Mesenchymal stem cell (in vitro differentiated cells and primary cell): Measurements from ENCODE around the gene ANKS1B.

ENCODE experiments used
- DNase-seq: peaks from one replicate; pipeline ENCODE4 v3.0.0-alpha.2; 2013
- H2AFZ ChIP-seq: one replicate; pipeline ENCODE4 v1.6.1; 2013; ENCODE audit warnings: low read depth, mild to moderate bottlenecking, control low read depth, inconsistent platforms, low read length, moderate library complexity
- H2AK5ac ChIP-seq: 2 replicates; pipeline ENCODE4 v1.6.1; 2013; ENCODE audit warnings: low read length, moderate library complexity, mild to moderate bottlenecking, inconsistent platforms; ENCODE audit not compliant: severe bottlenecking
- H2BK120ac ChIP-seq: one replicate; pipeline ENCODE4 v1.6.1; 2013; ENCODE audit warnings: low read depth, mild to moderate bottlenecking, inconsistent platforms, low read length, moderate library complexity
- H2BK12ac ChIP-seq, 2 experiments: one replicate each; pipeline ENCODE4 v1.6.1; 2013; ENCODE audit warnings: inconsistent platforms in 2 of 2, low read length in 2 of 2, mild to moderate bottlenecking in 2 of 2, moderate library complexity in 2 of 2, control low read depth in 1 of 2
- H2BK15ac ChIP-seq: one replicate; pipeline ENCODE4 v1.6.1; 2013; ENCODE audit warnings: mild to moderate bottlenecking, low read depth, inconsistent platforms; ENCODE audit not compliant: poor library complexity, severe bottlenecking
- H2BK5ac ChIP-seq: 2 replicates; pipeline ENCODE4 v1.6.1; 2013; ENCODE audit warnings: low read depth, mild to moderate bottlenecking, low read length, control low read depth, inconsistent platforms; ENCODE audit not compliant: poor library complexity, severe bottlenecking
- H3K14ac ChIP-seq, 2 experiments: one replicate each; pipeline ENCODE4 v1.6.1; 2013; ENCODE audit warnings: inconsistent platforms in 2 of 2, low read length in 2 of 2, control low read depth in 1 of 2, mild to moderate bottlenecking in 1 of 2, moderate library complexity in 1 of 2
- H3K18ac ChIP-seq, 2 experiments: one replicate each; pipeline ENCODE4 v1.6.1; 2013; ENCODE audit warnings: inconsistent platforms in 2 of 2, low read length in 2 of 2, control low read depth in 1 of 2, low read depth in 1 of 2, mild to moderate bottlenecking in 1 of 2
- H3K23ac ChIP-seq, 2 experiments: one replicate each; pipeline ENCODE4 v1.6.1; 2013; ENCODE audit warnings: inconsistent platforms in 2 of 2, low read length in 2 of 2, mild to moderate bottlenecking in 2 of 2, moderate library complexity in 2 of 2, control low read depth in 1 of 2
- H3K27ac ChIP-seq: 2 replicates; pipeline ENCODE4 v1.5.1; 2013; ENCODE audit warnings: mild to moderate bottlenecking, moderate library complexity, low read length, control low read depth, inconsistent platforms; ENCODE audit not compliant: poor library complexity, severe bottlenecking
- H3K27me3 ChIP-seq, 2 experiments: 2 replicates each; pipeline versions ENCODE4 v1.6.1 to v1.7.0; 2013; ENCODE audit warnings: low read length in 2 of 2, mild to moderate bottlenecking in 2 of 2, moderate library complexity in 2 of 2, control low read depth in 1 of 2, inconsistent platforms in 1 of 2; ENCODE audit not compliant: control insufficient read depth in 1 of 2, insufficient read depth in 1 of 2
- H3K36me3 ChIP-seq, 2 experiments: 2 replicates each; pipeline versions ENCODE4 v1.6.1 to v1.7.0; 2013; ENCODE audit warnings: low read length in 2 of 2, control low read depth in 1 of 2, inconsistent platforms in 1 of 2, low read depth in 1 of 2, mild to moderate bottlenecking in 1 of 2; ENCODE audit not compliant: insufficient read depth in 2 of 2, control insufficient read depth in 1 of 2
- H3K4ac ChIP-seq, 2 experiments: one replicate each; pipeline ENCODE4 v1.6.1; 2013; ENCODE audit warnings: inconsistent platforms in 2 of 2, low read length in 2 of 2, mild to moderate bottlenecking in 2 of 2, moderate library complexity in 2 of 2, control low read depth in 1 of 2, low read depth in 1 of 2
- H3K4me1 ChIP-seq: 2 replicates; pipeline ENCODE4 v1.6.1; 2013; ENCODE audit warnings: low read depth, low read length, control low read depth; ENCODE audit not compliant: control insufficient read depth, insufficient read depth
- H3K4me2 ChIP-seq: 2 replicates; pipeline ENCODE4 v1.6.1; 2013; ENCODE audit warnings: low read length, mild to moderate bottlenecking, inconsistent platforms; ENCODE audit not compliant: poor library complexity, severe bottlenecking
- H3K4me3 ChIP-seq, 2 experiments: 2 replicates each; pipeline versions ENCODE4 v1.5.1 to v1.7.0; 2013; ENCODE audit warnings: low read length in 2 of 2, mild to moderate bottlenecking in 2 of 2, control low read depth in 1 of 2, low read depth in 1 of 2; ENCODE audit not compliant: insufficient read depth in 1 of 2
- H3K79me1 ChIP-seq: replicated peaks from 2 replicates; pipeline ENCODE4 v1.6.1; 2013; ENCODE audit warnings: mild to moderate bottlenecking, control low read depth, low read length, inconsistent platforms; ENCODE audit not compliant: poor library complexity, severe bottlenecking
- H3K9ac ChIP-seq: 2 replicates; pipeline ENCODE4 v1.7.0; 2013; ENCODE audit warnings: mild to moderate bottlenecking, low read length, moderate library complexity
- H3K9me3 ChIP-seq: 2 replicates; pipeline ENCODE4 v1.7.0; 2013; ENCODE audit warnings: mild to moderate bottlenecking, low read length; ENCODE audit not compliant: control insufficient read depth
- H4K8ac ChIP-seq: one replicate; pipeline ENCODE4 v1.6.1; 2013; ENCODE audit warnings: inconsistent platforms, mild to moderate bottlenecking, low read length, moderate library complexity
- H4K91ac ChIP-seq: one replicate; pipeline ENCODE4 v1.6.1; 2013; ENCODE audit warnings: mild to moderate bottlenecking, low read length, inconsistent platforms
- WGBS: methylation state at CpG from one replicate; pipeline ENCODE4 v1.1.7; 2013; ENCODE audit warnings: mixed read lengths; 5-methylcytosine and 5-hydroxymethylcytosine counted together

The ANKS1B gene

GRCh38 chr12:98893675-98894411 lies 1090.9 kb downstream of the ANKS1B start:
- H2AFZ ChIP-seq, result no peak overlapping the region
- no peak overlapping the region for H3K27ac ChIP-seq
- no peak overlapping the region for H2BK120ac ChIP-seq
- WGBS, result 11% methylated on average over 25 of the region's 27 CpGs
- H4K8ac ChIP-seq, result no peak overlapping the region
- no peaks in the 10 kb centered on the region for H3K9me3 ChIP-seq
- no peak overlapping the region for H4K91ac ChIP-seq
- H3K18ac ChIP-seq, result no peak overlapping the region
- no peak overlapping the region for H3K4me3 ChIP-seq
- peaks cover 12% of the 10 kb centered on the region for H3K4me1 ChIP-seq
- H3K23ac ChIP-seq, result no peak overlapping the region
- H2BK15ac ChIP-seq, result no peak overlapping the region
- H3K4me2 ChIP-seq, result peak overlapping the region; percentile 99
- H2BK12ac ChIP-seq, result no peak overlapping the region
- H2AK5ac ChIP-seq, result no peak overlapping the region
- no peak overlapping the region for H2BK5ac ChIP-seq
- no peak overlapping the region for H3K14ac ChIP-seq
- no peak overlapping the region for H3K4ac ChIP-seq
- H3K27me3 ChIP-seq, result peaks cover 32 to 56% of the 10 kb centered on the region in 2 experiments
- H3K79me1 ChIP-seq, result no peaks in the 10 kb centered on the region
- H3K9ac ChIP-seq, result no peak overlapping the region
- no peak for DNase-seq
- no peaks in the 10 kb centered on the region for H3K36me3 ChIP-seq

GRCh38 chr12:98893126-98893674 lies 1091.5 kb downstream of the ANKS1B start:
- Histone ChIP-seq H3K79me1 (no peaks in the 10 kb centered on the region), H2AK5ac (no peak overlapping the region), H3K4me2 (peak overlapping the region; percentile 99), H4K8ac (no peak overlapping the region), H3K27ac (no peak overlapping the region), H3K14ac (no peak overlapping the region), H3K4ac (no peak overlapping the region), H2AFZ (no peak overlapping the region), H3K27me3 (peaks cover 32 to 56% of the 10 kb centered on the region in 2 experiments), H3K9ac (no peak overlapping the region), H4K91ac (no peak overlapping the region), H3K9me3 (no peaks in the 10 kb centered on the region), H3K23ac (no peak overlapping the region), H2BK120ac (no peak overlapping the region), H2BK5ac (no peak overlapping the region), H3K18ac (no peak overlapping the region), H2BK15ac (no peak overlapping the region), H3K36me3 (no peaks in the 10 kb centered on the region), H3K4me3 (no peak overlapping the region), H3K4me1 (peaks cover 12% of the 10 kb centered on the region), H2BK12ac (no peak overlapping the region)
- WGBS, result 28% methylated on average over 11 of the region's 11 CpGs
- DNase-seq, result no peak

- Histone ChIP-seq H2BK5ac (no peak overlapping the region), H3K4me2 (no peak overlapping the region), H3K27me3 (no peaks in the 10 kb centered on the region), H3K4ac (no peak overlapping the region), H3K79me1 (no peaks in the 10 kb centered on the region), H2BK120ac (no peak overlapping the region), H3K9ac (no peak overlapping the region), H4K8ac (no peak overlapping the region), H2BK15ac (no peak overlapping the region), H3K18ac (no peak overlapping the region), H2AK5ac (no peak overlapping the region), H2BK12ac (no peak overlapping the region), H2AFZ (no peak overlapping the region), H3K27ac (no peak overlapping the region), H3K4me1 (no peaks in the 10 kb centered on the region), H3K4me3 (no peak overlapping the region), H3K14ac (no peak overlapping the region), H4K91ac (no peak overlapping the region), H3K9me3 (no peaks in the 10 kb centered on the region), H3K23ac (no peak overlapping the region), H3K36me3 (no peaks in the 10 kb centered on the region)
- 13% methylated on average over 1 of the region's 2 CpGs for WGBS
- DNase-seq, result no peak
Observed at GRCh38 chr12:98885778-98886177, 1099.0 kb downstream of the ANKS1B start.

GRCh38 chr12:98883231-98883630 lies 1101.5 kb downstream of the ANKS1B start:
- no peak for DNase-seq
- no peaks in the 10 kb centered on the region for H3K27me3 ChIP-seq
- no peak overlapping the region for H3K4me3 ChIP-seq
- no peak overlapping the region for H3K14ac ChIP-seq
- H4K8ac ChIP-seq, result no peak overlapping the region
- H2AK5ac ChIP-seq, result no peak overlapping the region
- H3K27ac ChIP-seq, result no peak overlapping the region
- no peaks in the 10 kb centered on the region for H3K36me3 ChIP-seq
- no peak overlapping the region for H4K91ac ChIP-seq
- no peak overlapping the region for H3K4ac ChIP-seq
- H2BK5ac ChIP-seq, result no peak overlapping the region
- no peak overlapping the region for H3K18ac ChIP-seq
- H2AFZ ChIP-seq, result no peak overlapping the region
- H3K4me2 ChIP-seq, result no peak overlapping the region
- WGBS, result 73% methylated on average over 1 of the region's 2 CpGs
- no peak overlapping the region for H2BK120ac ChIP-seq
- no peak overlapping the region for H2BK15ac ChIP-seq
- H2BK12ac ChIP-seq, result no peak overlapping the region
- H3K4me1 ChIP-seq, result no peaks in the 10 kb centered on the region
- H3K79me1 ChIP-seq, result no peaks in the 10 kb centered on the region
- no peak overlapping the region for H3K23ac ChIP-seq
- no peaks in the 10 kb centered on the region for H3K9me3 ChIP-seq
- H3K9ac ChIP-seq, result no peak overlapping the region
